ENCODE measurements around the gene TPX2. TPM values are rescaled to one million over a fixed set of nuclear protein-coding genes. Genes with fewer than 3 reads are reported as not detected.

Gene TPX2
- total RNA-seq, 2 experiments from 2014 or later = 0.85 to 0.89 TPM

DNA sequence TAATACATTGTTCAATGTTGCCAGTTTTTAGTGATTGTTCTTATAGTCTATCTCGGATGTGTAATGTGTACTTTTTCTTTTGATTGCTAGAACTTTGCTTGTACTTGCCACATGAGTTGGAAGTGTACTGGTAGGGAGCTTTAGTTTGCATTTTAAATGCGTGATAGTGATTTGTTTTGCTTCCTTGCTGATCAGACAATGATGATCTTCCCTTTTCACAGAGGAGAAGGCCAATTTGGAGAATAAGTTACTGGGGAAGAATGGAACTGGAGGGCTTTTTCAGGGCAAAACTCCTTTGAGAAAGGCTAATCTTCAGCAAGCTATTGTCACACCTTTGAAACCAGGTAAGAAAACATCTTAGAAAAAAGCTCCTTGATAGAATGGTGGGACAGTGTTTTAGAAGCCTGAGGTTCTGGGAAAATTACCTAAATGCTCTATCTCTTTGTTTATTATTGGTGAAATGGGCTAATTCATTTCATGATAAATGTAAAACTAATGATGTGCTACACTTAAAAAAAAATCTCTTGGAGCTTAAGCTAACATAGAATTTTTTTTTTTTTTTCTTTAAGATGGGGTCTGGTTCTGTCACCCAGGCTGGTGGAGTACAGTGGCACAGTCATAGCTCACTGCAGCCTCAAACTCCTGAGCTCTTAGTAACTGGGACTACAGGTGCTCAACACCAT is 20.9 kb downstream of the TPX2 start:
- Histone ChIP-seq H3K9me3 (ENCODE audit: control insufficient read depth in 1 of 2, insufficient read depth in 1 of 2, low read length in 2 of 2) (no peaks in the 10 kb centered on the region), H3K4me1 (ENCODE audit: insufficient read depth, low read length) (no peaks in the 10 kb centered on the region), H3K36me3 (ENCODE audit: insufficient read depth, low read length) (no peaks in the 10 kb centered on the region), H3K27ac (ENCODE audit: low read depth in 1 of 2, low read length in 2 of 2) (no peak overlapping the region), H3K27me3 (ENCODE audit: control insufficient read depth in 1 of 2, insufficient read depth in 2 of 2, low read length in 2 of 2) (no peaks in the 10 kb centered on the region), H3K4me3 (ENCODE audit: low read length) (no peak overlapping the region)
- intact Hi-C loops (cut with DNase I, micrococcal nuclease) = no loop called here
- DNase-seq (no peak), ATAC-seq (ENCODE audit: poor library complexity) (no peak)
- TF ChIP-seq, protein P1, sequence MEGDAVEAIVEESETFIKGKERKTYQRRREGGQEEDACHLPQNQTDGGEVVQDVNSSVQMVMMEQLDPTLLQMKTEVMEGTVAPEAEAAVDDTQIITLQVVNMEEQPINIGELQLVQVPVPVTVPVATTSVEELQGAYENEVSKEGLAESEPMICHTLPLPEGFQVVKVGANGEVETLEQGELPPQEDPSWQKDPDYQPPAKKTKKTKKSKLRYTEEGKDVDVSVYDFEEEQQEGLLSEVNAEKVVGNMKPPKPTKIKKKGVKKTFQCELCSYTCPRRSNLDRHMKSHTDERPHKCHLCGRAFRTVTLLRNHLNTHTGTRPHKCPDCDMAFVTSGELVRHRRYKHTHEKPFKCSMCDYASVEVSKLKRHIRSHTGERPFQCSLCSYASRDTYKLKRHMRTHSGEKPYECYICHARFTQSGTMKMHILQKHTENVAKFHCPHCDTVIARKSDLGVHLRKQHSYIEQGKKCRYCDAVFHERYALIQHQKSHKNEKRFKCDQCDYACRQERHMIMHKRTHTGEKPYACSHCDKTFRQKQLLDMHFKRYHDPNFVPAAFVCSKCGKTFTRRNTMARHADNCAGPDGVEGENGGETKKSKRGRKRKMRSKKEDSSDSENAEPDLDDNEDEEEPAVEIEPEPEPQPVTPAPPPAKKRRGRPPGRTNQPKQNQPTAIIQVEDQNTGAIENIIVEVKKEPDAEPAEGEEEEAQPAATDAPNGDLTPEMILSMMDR (IDR thresholded peaks at IDR 0.05) = no peak
- no peak overlapping the region for H3K27ac Mint-ChIP-seq
- ChIA-PET POLR2A (no interaction called here), CTCF (interaction anchor here (0.6 kb wide), 1 partner anchor 218 kb away, joined by 3 read pairs; no protein-coding TSS in a partner anchor)
- no peak overlapping the region for H3K4me3 Mint-ChIP-seq
- no peaks in the 10 kb centered on the region for H3K4me1 Mint-ChIP-seq (ENCODE audit: low read depth)
- H3K9me3 Mint-ChIP-seq = no peaks in the 10 kb centered on the region
- no peaks in the 10 kb centered on the region for H3K27me3 Mint-ChIP-seq
- no peaks in the 10 kb centered on the region for H3K36me3 Mint-ChIP-seq (ENCODE audit: low read depth)

DNA sequence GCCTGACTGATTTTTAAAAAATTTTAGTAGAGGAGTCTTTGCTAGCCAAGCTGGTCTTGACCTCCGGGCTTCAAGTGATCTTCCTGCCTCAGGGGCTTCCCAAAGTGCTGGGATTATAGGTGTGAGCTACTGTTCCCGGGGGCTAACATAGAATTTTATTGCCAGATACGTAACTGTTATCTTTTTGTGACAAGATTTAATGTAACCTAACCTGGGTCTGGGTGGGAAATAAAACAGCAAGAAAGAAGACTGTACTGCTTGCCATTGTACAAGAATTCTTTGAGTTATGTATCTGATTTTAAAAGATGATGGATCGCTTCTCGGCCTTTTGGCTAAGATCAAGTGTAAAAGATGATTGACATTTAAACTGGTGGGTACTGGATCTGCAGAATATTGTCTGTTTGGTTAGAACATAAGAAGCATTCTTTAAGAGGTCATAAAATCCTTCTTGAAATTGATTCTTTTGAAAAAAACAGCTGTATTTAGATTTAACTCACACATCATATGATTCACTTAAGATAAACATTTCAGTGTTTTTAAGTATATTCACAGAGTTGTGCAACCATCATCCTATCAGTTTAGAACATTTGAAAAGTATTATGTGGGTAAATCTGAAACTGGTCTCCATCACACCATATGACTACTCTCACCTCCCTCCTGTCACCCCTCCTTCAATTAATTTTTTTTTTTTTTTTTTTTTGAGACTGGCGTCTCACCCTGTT is 21.6 kb downstream of the TPX2 start:
- ChIA-PET CTCF (interaction anchor here (0.6 kb wide), 1 partner anchor 219 kb away, joined by 3 read pairs; no protein-coding TSS in a partner anchor), POLR2A (no interaction called here)
- Histone ChIP-seq H3K27me3 (ENCODE audit: control insufficient read depth in 1 of 2, insufficient read depth in 2 of 2, low read length in 2 of 2) (no peaks in the 10 kb centered on the region), H3K27ac (ENCODE audit: low read depth in 1 of 2, low read length in 2 of 2) (no peak overlapping the region), H3K36me3 (ENCODE audit: insufficient read depth, low read length) (no peaks in the 10 kb centered on the region), H3K9me3 (ENCODE audit: control insufficient read depth in 1 of 2, insufficient read depth in 1 of 2, low read length in 2 of 2) (no peaks in the 10 kb centered on the region), H3K4me1 (ENCODE audit: insufficient read depth, low read length) (no peaks in the 10 kb centered on the region), H3K4me3 (ENCODE audit: low read length) (no peak overlapping the region)
- no peak overlapping the region for H3K4me3 Mint-ChIP-seq
- H3K36me3 Mint-ChIP-seq (ENCODE audit: low read depth) = no peaks in the 10 kb centered on the region
- H3K4me1 Mint-ChIP-seq (ENCODE audit: low read depth) = no peaks in the 10 kb centered on the region
- H3K27ac Mint-ChIP-seq = no peak overlapping the region
- TF ChIP-seq, protein P1 (IDR thresholded peaks at IDR 0.05) = no peak
- intact Hi-C loops (cut with DNase I, micrococcal nuclease) = no loop called here
- no peaks in the 10 kb centered on the region for H3K27me3 Mint-ChIP-seq
- DNase-seq (no peak), ATAC-seq (ENCODE audit: poor library complexity) (no peak)
- H3K9me3 Mint-ChIP-seq = no peaks in the 10 kb centered on the region

DNA sequence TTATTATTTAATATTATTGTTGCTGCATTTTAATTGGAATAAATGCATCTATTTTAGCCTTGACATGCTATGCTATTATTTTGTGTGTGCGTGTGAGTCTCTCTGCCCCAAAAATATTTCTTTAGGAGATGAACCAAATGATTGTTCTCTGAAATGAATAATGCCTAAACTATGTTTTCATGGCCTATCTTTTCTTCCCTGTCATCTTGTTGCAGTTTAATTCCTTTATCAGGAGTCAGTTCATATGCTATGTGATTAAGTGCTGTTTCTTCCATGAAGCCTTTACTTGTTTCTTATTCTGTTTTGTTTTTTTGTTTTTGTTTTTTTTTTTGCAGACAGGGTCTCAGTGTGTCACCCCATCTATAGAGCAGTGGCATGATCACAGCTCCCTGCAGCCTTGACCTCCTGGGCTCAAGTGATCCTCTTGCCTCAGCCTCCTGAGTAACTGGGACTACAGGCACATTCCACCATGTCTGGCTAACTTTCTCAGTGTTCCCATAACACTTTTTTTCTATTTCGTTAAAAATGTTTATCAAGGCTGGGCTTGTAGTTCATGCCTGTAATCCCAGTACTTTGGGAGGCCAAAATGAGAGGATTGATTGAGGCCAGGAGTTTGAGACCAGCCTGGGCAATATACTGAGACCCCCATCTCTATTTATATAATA is 25.7 kb downstream of the TPX2 start:
- CTCF ChIA-PET = no interaction called here
- TF ChIP-seq, protein P1 (IDR thresholded peaks at IDR 0.05) = no peak
- Mint-ChIP-seq H3K4me1 (ENCODE audit: low read depth) (no peaks in the 10 kb centered on the region), H3K27me3 (no peaks in the 10 kb centered on the region), H3K9me3 (no peaks in the 10 kb centered on the region), H3K36me3 (ENCODE audit: low read depth) (no peaks in the 10 kb centered on the region), H3K4me3 (no peak overlapping the region), H3K27ac (no peak overlapping the region)
- Histone ChIP-seq H3K27me3 (ENCODE audit: control insufficient read depth in 1 of 2, insufficient read depth in 2 of 2, low read length in 2 of 2) (no peaks in the 10 kb centered on the region), H3K4me1 (ENCODE audit: insufficient read depth, low read length) (peaks cover 2% of the 10 kb centered on the region), H3K4me3 (ENCODE audit: low read length) (no peak overlapping the region), H3K27ac (ENCODE audit: low read depth in 1 of 2, low read length in 2 of 2) (no peak overlapping the region), H3K36me3 (ENCODE audit: insufficient read depth, low read length) (no peaks in the 10 kb centered on the region), H3K9me3 (ENCODE audit: control insufficient read depth in 1 of 2, insufficient read depth in 1 of 2, low read length in 2 of 2) (no peaks in the 10 kb centered on the region)
- ATAC-seq (ENCODE audit: poor library complexity) (no peak), DNase-seq (no peak)
- POLR2A ChIA-PET = no interaction called here
- intact Hi-C loops (cut with DNase I, micrococcal nuclease) = no loop called here

Data from CD4-positive, alpha-beta T cell (primary cell).